HepG2 (cell line): ENCODE measurements around the gene KRTAP5-9. TPM values are rescaled to one million over a fixed set of nuclear protein-coding genes. Genes with fewer than 3 reads are reported as not detected.

Source experiments
- ATAC-seq: fragments of 200-7000 bp; cut with Tn5 transposase; 3 replicates; pipeline ENCODE4 v1.9.1; 2020; ENCODE audit warnings: mild to moderate bottlenecking, moderate library complexity
- BruUV-seq: library from RNA; stranded (reverse); fragments of 400-500 nt; replicated peaks from 2 replicates; lab custom pipeline; 2021; lab: Mats Ljungman, UMichigan
- CTCF ChIA-PET: fragments of 300-600 bp; formaldehyde crosslinking; extraction: SDS; loops from one replicate; lab custom pipeline; 2021; ENCODE audit warnings: low total read pairs, inconsistent platforms, low intra/inter-chr PET ratio; lab: Yijun Ruan, JAX
- POLR2A ChIA-PET: fragments of 350-600 bp; sonication (Branson Sonifier 250); formaldehyde crosslinking; loops from one replicate; lab custom pipeline; 2020; ENCODE audit warnings: antibody characterized with exemption, inconsistent platforms; lab: Yijun Ruan, JAX
- DNase-seq: peaks from one replicate; pipeline ENCODE4 v3.0.0-alpha.2; 2015; ENCODE audit warnings: low spot score
- FAIRE-seq: peaks from 3 replicates; lab custom pipeline; 2011; peaks lifted over from hg19 to GRCh38; lab: Jason Lieb, UNC
- H2AFZ ChIP-seq: one replicate; pipeline ENCODE4 v1.6.1; 2011; ENCODE audit warnings: low read length, inconsistent platforms
- H3K27ac ChIP-seq: fragments of 300-600 bp; 3 replicates; pipeline ENCODE4 v1.8.0; 2011; ENCODE audit warnings: mixed run types, mild to moderate bottlenecking, mixed read lengths, low read length, inconsistent platforms; ENCODE audit not compliant: insufficient read depth; ENCODE audit errors: extremely low read length
- H3K27me3 ChIP-seq, 2 experiments: fragments of 200-600 bp in 1 of 2; 2 replicates in 1 of 2; 3 replicates in 1 of 2; pipeline versions ENCODE4 v1.6.0 to v1.8.0; 2011; ENCODE audit warnings: low read length in 2 of 2, mild to moderate bottlenecking in 2 of 2, moderate library complexity in 2 of 2, inconsistent platforms in 1 of 2; ENCODE audit not compliant: insufficient read depth in 2 of 2, control insufficient read depth in 1 of 2
- H3K36me3 ChIP-seq, 2 experiments: fragments of 200-600 bp in 1 of 2; replicated peaks in 1 of 2; 2 replicates in 1 of 2; 3 replicates in 1 of 2; pipeline versions ENCODE4 v1.5.1 to v1.8.0; 2011; ENCODE audit warnings: low read length in 2 of 2, inconsistent platforms in 1 of 2; ENCODE audit not compliant: insufficient read depth in 2 of 2, control insufficient read depth in 1 of 2
- H3K4me1 ChIP-seq: 2 replicates; pipeline ENCODE4 v1.5.1; 2012; ENCODE audit warnings: low read length, inconsistent platforms; ENCODE audit not compliant: insufficient read depth
- H3K4me2 ChIP-seq: 2 replicates; pipeline ENCODE4 v1.6.0; 2011; ENCODE audit warnings: low read depth, low read length, inconsistent platforms
- H3K4me3 ChIP-seq, 3 experiments: fragments of 200-600 bp in 1 of 3; sonication (generic), shearing (Covaris generic) in 1 of 3; replicated peaks in 1 of 3; 2 replicates each; pipeline ENCODE4 v1.5.1; 2011 to 2016; ENCODE audit warnings: low read length in 3 of 3, inconsistent platforms in 2 of 3, low read depth in 2 of 3, mild to moderate bottlenecking in 2 of 3, control low read depth in 1 of 3, mixed read lengths in 1 of 3; ENCODE audit not compliant: insufficient read depth in 1 of 3
- H3K79me2 ChIP-seq: one replicate; pipeline ENCODE4 v1.6.1; 2011; ENCODE audit warnings: low read length, inconsistent platforms; ENCODE audit not compliant: insufficient read depth
- H3K9ac ChIP-seq: 2 replicates; pipeline ENCODE4 v1.6.0; 2011; ENCODE audit warnings: mild to moderate bottlenecking, low read depth, low read length, inconsistent platforms; ENCODE audit not compliant: insufficient read depth
- H3K9me3 ChIP-seq: 2 replicates; pipeline ENCODE4 v1.5.1; 2012; ENCODE audit warnings: mild to moderate bottlenecking, low read length
- H4K20me1 ChIP-seq: 2 replicates; pipeline ENCODE4 v1.6.0; 2011; ENCODE audit warnings: inconsistent platforms, mild to moderate bottlenecking, low read length, moderate library complexity; ENCODE audit not compliant: insufficient read depth
- ATRX ChIP-seq: sonication (generic); formaldehyde crosslinking; IDR thresholded peaks from 2 replicates; pipeline ENCODE4 v1.4.0; 2020; ENCODE audit warnings: missing genetic modification reagents, borderline replicate concordance
- FOXK1 ChIP-seq: sonication (generic); formaldehyde crosslinking; IDR thresholded peaks from 2 replicates; pipeline ENCODE4 v1.4.0; 2020; ENCODE audit warnings: low read depth, missing genetic modification reagents, borderline replicate concordance
- GTF3A ChIP-seq: sonication (generic); formaldehyde crosslinking; conservative IDR thresholded peaks from 2 replicates; pipeline ENCODE4 v1.4.0; 2020; ENCODE audit warnings: mild to moderate bottlenecking, missing genetic modification reagents
- MTA3 ChIP-seq: sonication (generic); formaldehyde crosslinking; IDR thresholded peaks from 2 replicates; pipeline ENCODE4 v1.4.0; 2020; ENCODE audit warnings: missing genetic modification reagents
- PCBP2 ChIP-seq: fragments of 200-400 bp; formaldehyde crosslinking; optimal IDR thresholded peaks from 2 replicates; pipeline ENCODE3; 2018; ENCODE audit warnings: low read length, low read depth; ENCODE audit not compliant: poor library complexity, severe bottlenecking
- RBFOX2 ChIP-seq: fragments of 200-400 bp; formaldehyde crosslinking; IDR thresholded peaks from 2 replicates; pipeline ENCODE4 v1.6.1; 2017; ENCODE audit warnings: low read depth, mild to moderate bottlenecking, low read length
- SIN3B ChIP-seq: fragments of 150-350 bp; IDR thresholded peaks from 2 replicates; pipeline ENCODE4 v1.6.1; 2014; ENCODE audit warnings: low read length
- SYNCRIP ChIP-seq: fragments of 200-400 bp; formaldehyde crosslinking; IDR thresholded peaks from 2 replicates; pipeline ENCODE4 v1.6.1; 2018; ENCODE audit warnings: mild to moderate bottlenecking, low read depth, low read length; ENCODE audit not compliant: insufficient read depth
- TMF1 ChIP-seq: sonication (generic); formaldehyde crosslinking; IDR thresholded peaks from 2 replicates; pipeline ENCODE4 v1.8.1; 2022; ENCODE audit warnings: low read depth, missing genetic modification reagents
- ZBTB10 ChIP-seq: sonication (generic); formaldehyde crosslinking; IDR thresholded peaks from 2 replicates; pipeline ENCODE4 v1.4.0; 2020; ENCODE audit warnings: missing genetic modification reagents, borderline replicate concordance
- ZBTB40 ChIP-seq, 2 experiments: fragments of 450-650 bp in 1 of 2; sonication (generic) in 1 of 2; formaldehyde crosslinking in 1 of 2; IDR thresholded peaks; 2 replicates each; pipeline versions ENCODE4 v1.6.1 to v1.8.0; 2016 to 2022; ENCODE audit warnings: antibody characterized with exemption in 1 of 2, mild to moderate bottlenecking in 1 of 2, missing genetic modification reagents in 1 of 2
- ZNF260 ChIP-seq: sonication (generic); formaldehyde crosslinking; IDR thresholded peaks from 2 replicates; pipeline ENCODE4 v1.4.0; 2020; ENCODE audit warnings: missing genetic modification reagents, low read depth, mild to moderate bottlenecking, borderline replicate concordance
- ZNF382 ChIP-seq: sonication (generic); formaldehyde crosslinking; IDR thresholded peaks from 2 replicates; pipeline ENCODE4 v1.5.0; 2020; ENCODE audit warnings: missing genetic modification reagents, mild to moderate bottlenecking, borderline replicate concordance
- WGBS: methylation state at CpG from one replicate; pipeline ENCODE4 v1.1.6; 2017; ENCODE audit warnings: low lambda C conversion rate; 5-methylcytosine and 5-hydroxymethylcytosine counted together
- in situ Hi-C: cut with HindIII; loops from 2 replicates; pipeline ENCODE4 v1.10.0; 2017; ENCODE audit warnings: low pct_unique_long_range_greater_than_20kb; ENCODE audit not compliant: extremely low pct_ligation_motif_present
- intact Hi-C: fragments of 100-400 bp; cut with micrococcal nuclease; formaldehyde crosslinking; loops from one replicate; pipeline ENCODE4 v1.10.0; 2022; ENCODE audit not compliant: unreplicated experiment
- polyA plus RNA-seq, 8 experiments: library from polyadenylated mRNA; depleted of rRNA in 3 of 8; stranded (reverse) in 7 of 8; unstranded in 1 of 8; fragments of >200 nt; fragmentation: Illumina TruSeq in 4 of 8; extraction: Trizol in 4 of 8; gene quantifications; 2 replicates each; pipeline versions ENCODE4 v1.2.1 to v1.2.3, GENCODE V29; 2011 to 2016; ENCODE audit warnings: low read depth in 4 of 8, missing spikeins in 1 of 8, mixed read lengths in 1 of 8; ENCODE audit not compliant: insufficient read depth in 1 of 8
- total RNA-seq, 5 experiments: library from RNA; depleted of rRNA; stranded (reverse); fragments of >200 nt; fragmentation: Illumina TruSeq; extraction: Trizol; gene quantifications; 2 replicates each; pipeline ENCODE4 v1.2.3, GENCODE V29; 2016; ENCODE audit warnings: low read depth in 1 of 5

Gene KRTAP5-9
- total and polyA plus RNA-seq, 2 of the 13 experiments (the other 11 are each of a cell fraction or from before 2014, with no cell fraction given), result 0.09 TPM; not detected in 1

DNA sequence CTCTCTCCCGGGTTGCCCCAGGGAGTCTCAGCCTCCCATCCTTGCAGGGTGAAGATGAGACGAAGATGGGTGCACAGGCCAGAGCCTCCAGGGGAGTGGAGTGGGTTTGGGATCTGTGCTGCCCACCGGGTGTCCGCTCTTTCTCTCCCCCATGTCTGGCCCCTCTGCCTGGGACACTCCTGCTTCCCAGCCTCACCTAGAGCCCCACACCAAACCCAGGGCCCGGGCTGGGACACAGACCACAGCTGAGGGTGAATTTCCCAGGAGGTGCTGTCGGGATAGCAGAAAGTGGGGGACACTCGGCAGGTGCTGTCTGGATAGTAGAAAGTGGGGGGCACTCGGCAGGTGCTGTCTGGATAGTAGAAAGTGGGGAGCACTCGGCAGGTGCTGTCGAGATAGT is 46.2 kb upstream of the KRTAP5-9 start:
- no peak for ATAC-seq
- CTCF ChIA-PET, result no interaction called here
- POLR2A ChIA-PET, result no interaction called here
- DNase-seq, result no peak
- no TSS peak for BruUV-seq
- no peak overlapping the region for H2AFZ ChIP-seq
- H3K9me3 ChIP-seq, result no peaks in the 10 kb centered on the region
- H3K9ac ChIP-seq, result no peak overlapping the region
- no peaks in the 10 kb centered on the region for H3K27me3 ChIP-seq
- H3K27ac ChIP-seq, result no peak overlapping the region
- no peak overlapping the region for H3K4me3 ChIP-seq
- WGBS, result 97% methylated on average over 10 of the region's 10 CpGs
- H3K79me2 ChIP-seq, result no peaks in the 10 kb centered on the region
- H3K4me1 ChIP-seq, result no peaks in the 10 kb centered on the region
- no peak overlapping the region for H3K4me2 ChIP-seq
- no peak for FAIRE-seq
- peaks cover 12 to 39% of the 10 kb centered on the region in 2 experiments; a peak in 4 of 5 replicates for H3K36me3 ChIP-seq
- intact Hi-C loops, result no loop called here
- in situ Hi-C loops, result no loop called here
- no peaks in the 10 kb centered on the region for H4K20me1 ChIP-seq
- no peak for TF ChIP-seq SIN3B
- no peak for TF ChIP-seq ZBTB10
- TF ChIP-seq RBFOX2, result no peak
- TF ChIP-seq ZNF260 (CRISPR knock-in tag), result no peak
- TF ChIP-seq ZBTB40 (IDR thresholded peaks at IDR 0.05), result no peak
- no peak for TF ChIP-seq ZBTB40 (CRISPR knock-in tag; IDR thresholded peaks at IDR 0.05)
- TF ChIP-seq FOXK1 (CRISPR knock-in tag), result no peak
- TF ChIP-seq ZNF382 (CRISPR knock-in tag), result no peak
- TF ChIP-seq ATRX, result no peak
- TF ChIP-seq MTA3 (CRISPR knock-in tag), result no peak
- TF ChIP-seq GTF3A, result no peak
- no peak for TF ChIP-seq PCBP2
- no peak for TF ChIP-seq SYNCRIP
- no peak for TF ChIP-seq TMF1 (CRISPR knock-in tag)
